HEK293 (cell line): Measurements from ENCODE around the gene SH3GLB1.
A peak's percentile ranks its signal among the peaks of the same experiment; 100 is the strongest.

ENCODE experiments used
- ATF2 ChIP-seq: fragments of 450-650 bp; formaldehyde crosslinking; IDR thresholded peaks from 2 replicates; pipeline ENCODE4 v1.5.1; 2016; ENCODE audit warnings: missing biosample characterization, missing genetic modification characterization, low read depth
- GLIS2 ChIP-seq: fragments of 450-650 bp; formaldehyde crosslinking; IDR thresholded peaks from 2 replicates; pipeline ENCODE4 v1.5.1; 2016; ENCODE audit warnings: missing biosample characterization, missing genetic modification characterization
- KLF7 ChIP-seq: fragments of 450-650 bp; formaldehyde crosslinking; IDR thresholded peaks from 2 replicates; pipeline ENCODE4 v1.5.1; 2016; ENCODE audit warnings: missing biosample characterization, missing genetic modification characterization, borderline replicate concordance
- PRDM1 ChIP-seq: fragments of 450-650 bp; formaldehyde crosslinking; IDR thresholded peaks from 2 replicates; pipeline ENCODE4; 2016; ENCODE audit warnings: missing biosample characterization, missing genetic modification characterization
- PRDM10 ChIP-seq: fragments of 450-650 bp; formaldehyde crosslinking; IDR thresholded peaks from 2 replicates; pipeline ENCODE4 v1.5.1; 2016; ENCODE audit warnings: missing biosample characterization, missing genetic modification characterization
- PRDM2 ChIP-seq: fragments of 450-650 bp; formaldehyde crosslinking; IDR thresholded peaks from 2 replicates; pipeline ENCODE4 v1.5.1; 2016; ENCODE audit warnings: missing biosample characterization, missing genetic modification characterization, borderline replicate concordance
- SP3 ChIP-seq: fragments of 450-650 bp; formaldehyde crosslinking; IDR thresholded peaks from 2 replicates; pipeline ENCODE4 v1.5.1; 2016; ENCODE audit warnings: missing biosample characterization, missing genetic modification characterization
- SP7 ChIP-seq: fragments of 450-650 bp; formaldehyde crosslinking; IDR thresholded peaks from 2 replicates; pipeline ENCODE4 v1.5.1; 2016; ENCODE audit warnings: missing biosample characterization, missing genetic modification characterization
- YY1 ChIP-seq: fragments of 450-650 bp; formaldehyde crosslinking; IDR thresholded peaks from 2 replicates; pipeline ENCODE4 v1.5.1; 2018; ENCODE audit warnings: missing biosample characterization, missing genetic modification characterization
- ZBTB20 ChIP-seq: fragments of 450-650 bp; formaldehyde crosslinking; IDR thresholded peaks from 2 replicates; pipeline ENCODE4 v1.5.1; 2016; ENCODE audit warnings: missing biosample characterization, missing genetic modification characterization
- ZNF18 ChIP-seq: fragments of 450-650 bp; formaldehyde crosslinking; IDR thresholded peaks from 2 replicates; pipeline ENCODE4 v1.5.1; 2016; ENCODE audit warnings: missing biosample characterization, missing genetic modification characterization
- ZNF214 ChIP-seq: fragments of 450-650 bp; formaldehyde crosslinking; IDR thresholded peaks from 2 replicates; pipeline ENCODE4 v1.5.1; 2017; ENCODE audit warnings: missing biosample characterization, mild to moderate bottlenecking, missing genetic modification characterization, borderline replicate concordance
- ZNF223 ChIP-seq: fragments of 450-650 bp; formaldehyde crosslinking; IDR thresholded peaks from 2 replicates; pipeline ENCODE4 v1.5.1; 2016; ENCODE audit warnings: missing biosample characterization, missing genetic modification characterization
- ZNF335 ChIP-seq: fragments of 450-650 bp; formaldehyde crosslinking; conservative IDR thresholded peaks from 2 replicates; pipeline ENCODE4 v1.5.1; 2016; ENCODE audit warnings: missing biosample characterization, missing genetic modification characterization
- ZNF341 ChIP-seq: fragments of 450-650 bp; formaldehyde crosslinking; IDR thresholded peaks from 2 replicates; pipeline ENCODE4; 2016; ENCODE audit warnings: low read depth, missing biosample characterization, missing genetic modification characterization
- ZNF362 ChIP-seq: fragments of 450-650 bp; formaldehyde crosslinking; IDR thresholded peaks from 2 replicates; pipeline ENCODE4 v1.5.1; 2016; ENCODE audit warnings: missing biosample characterization, missing genetic modification characterization
- ZNF37A ChIP-seq: fragments of 450-650 bp; IDR thresholded peaks from 2 replicates; pipeline ENCODE4 v1.5.1; 2018; ENCODE audit warnings: missing biosample characterization, missing genetic modification characterization
- ZNF704 ChIP-seq: fragments of 450-650 bp; formaldehyde crosslinking; IDR thresholded peaks from 2 replicates; pipeline ENCODE4 v1.5.1; 2016; ENCODE audit warnings: missing biosample characterization, missing genetic modification characterization
- ZSCAN16 ChIP-seq: fragments of 450-650 bp; formaldehyde crosslinking; IDR thresholded peaks from 2 replicates; pipeline ENCODE4 v1.5.1; 2016; ENCODE audit warnings: missing biosample characterization, missing genetic modification characterization
- ZSCAN30 ChIP-seq: fragments of 450-650 bp; IDR thresholded peaks from 2 replicates; pipeline ENCODE4 v1.5.1; 2018; ENCODE audit warnings: missing biosample characterization, mild to moderate bottlenecking, missing genetic modification characterization, moderate library complexity
- ZSCAN5A ChIP-seq: fragments of 450-650 bp; formaldehyde crosslinking; IDR thresholded peaks from 2 replicates; pipeline ENCODE4 v1.5.1; 2016; ENCODE audit warnings: missing biosample characterization, missing genetic modification characterization

SH3GLB1 gene

GRCh38 chr1:86704972-86705664 lies 742 bp downstream of the SH3GLB1 start (continued):
- 0 out of 2 replicates have a peak, but pooled peaks have one; percentile 15 for TF ChIP-seq PRDM1 (tag by site-specific recombination)
- TF ChIP-seq ZSCAN16 (tag by site-specific recombination) = peak; percentile 63; the same call in 1 of the 2 replicates
- TF ChIP-seq SP7 (tag by site-specific recombination) = 0 out of 2 replicates have a peak, but pooled peaks have one; percentile 7
- peak; percentile 45; the same call in 1 of the 2 replicates for TF ChIP-seq ZNF335 (tag by site-specific recombination)
- TF ChIP-seq ZNF362 (tag by site-specific recombination) = no peak
- TF ChIP-seq SP3 (tag by site-specific recombination) = 0 out of 2 replicates have a peak, but pooled peaks have one; percentile 2
- TF ChIP-seq ZNF37A = no peak
- TF ChIP-seq ZSCAN30 (tag by site-specific recombination) = peak; percentile 54; the same call in 1 of the 2 replicates
- TF ChIP-seq ZBTB20 (tag by site-specific recombination) = peak; percentile 85; the same call in 1 of the 2 replicates
- peak; percentile 35; the same call in 1 of the 2 replicates for TF ChIP-seq KLF7 (tag by site-specific recombination)
- no peak for TF ChIP-seq ZNF214
- peak; percentile 29 for TF ChIP-seq PRDM10 (tag by site-specific recombination)
- no peak for TF ChIP-seq ZNF18 (tag by site-specific recombination)
- TF ChIP-seq ZNF223 (tag by site-specific recombination) = peak; percentile 52; the same call in 1 of the 2 replicates
- TF ChIP-seq ZNF341 (tag by site-specific recombination) = peak; percentile 93
- peak; percentile 38 for TF ChIP-seq YY1 (tag by site-specific recombination)
- TF ChIP-seq ATF2 (tag by site-specific recombination) = no peak
- TF ChIP-seq GLIS2 (tag by site-specific recombination) = peak; percentile 90
- 0 out of 2 replicates have a peak, but pooled peaks have one; percentile 12 for TF ChIP-seq ZSCAN5A (tag by site-specific recombination)
- 0 out of 2 replicates have a peak, but pooled peaks have one; percentile 44 for TF ChIP-seq PRDM2 (tag by site-specific recombination)
- no peak; the same call in 1 of the 2 replicates for TF ChIP-seq ZNF704 (tag by site-specific recombination)
